ENCODE measurements around the gene TMEM218. TPM values are rescaled to one million over a fixed set of nuclear protein-coding genes. Genes with fewer than 3 reads are reported as not detected.

Gene TMEM218
- total RNA-seq, 1 experiment from 2014 or later = 14.5 TPM

- TF ChIP-seq CTCF (IDR thresholded peaks at IDR 0.05; ENCODE audit: unreplicated experiment) = no peak
- no peaks in the 10 kb centered on the region for H3K9me3 Mint-ChIP-seq (ENCODE audit: low read depth, unreplicated experiment)
- no peak for DNase-seq
- no peaks in the 10 kb centered on the region for H3K4me1 Mint-ChIP-seq (ENCODE audit: low read depth, unreplicated experiment)
- peaks cover 74% of the 10 kb centered on the region for H3K27me3 Mint-ChIP-seq (ENCODE audit: unreplicated experiment)
- no peak overlapping the region for H3K27ac Mint-ChIP-seq (ENCODE audit: unreplicated experiment)
- CTCF ChIA-PET = no interaction called here
- intact Hi-C loops (cut with micrococcal nuclease; ENCODE audit: unreplicated experiment) = no loop called here
- no TSS peak for BruUV-seq (replicated peaks)
- H3K36me3 Mint-ChIP-seq (ENCODE audit: insufficient read depth, unreplicated experiment) = no peaks in the 10 kb centered on the region
- H3K4me3 Mint-ChIP-seq (ENCODE audit: low read depth, unreplicated experiment) = no peak overlapping the region
Observed at GRCh38 chr11:125132071-125132470, 20.6 kb upstream of the TMEM218 start.

- DNase-seq = no peak
- no peak for TF ChIP-seq CTCF (IDR thresholded peaks at IDR 0.05; ENCODE audit: unreplicated experiment)
- H3K27ac Mint-ChIP-seq (ENCODE audit: unreplicated experiment) = no peak overlapping the region
- CTCF ChIA-PET = no interaction called here
- H3K9me3 Mint-ChIP-seq (ENCODE audit: low read depth, unreplicated experiment) = no peaks in the 10 kb centered on the region
- H3K4me3 Mint-ChIP-seq (ENCODE audit: low read depth, unreplicated experiment) = no peak overlapping the region
- H3K27me3 Mint-ChIP-seq (ENCODE audit: unreplicated experiment) = peaks cover 67% of the 10 kb centered on the region
- intact Hi-C loops (cut with micrococcal nuclease; ENCODE audit: unreplicated experiment) = no loop called here
- no peaks in the 10 kb centered on the region for H3K36me3 Mint-ChIP-seq (ENCODE audit: insufficient read depth, unreplicated experiment)
- H3K4me1 Mint-ChIP-seq (ENCODE audit: low read depth, unreplicated experiment) = no peaks in the 10 kb centered on the region
- BruUV-seq (replicated peaks) = no TSS peak
Observed at GRCh38 chr11:125129316-125129993, 18.0 kb upstream of the TMEM218 start.

GRCh38 chr11:125128450-125128849 is 17.0 kb upstream of the TMEM218 start:
- H3K9me3 Mint-ChIP-seq (ENCODE audit: low read depth, unreplicated experiment) = no peaks in the 10 kb centered on the region
- TF ChIP-seq CTCF (IDR thresholded peaks at IDR 0.05; ENCODE audit: unreplicated experiment) = no peak
- H3K4me1 Mint-ChIP-seq (ENCODE audit: low read depth, unreplicated experiment) = no peaks in the 10 kb centered on the region
- no peak for DNase-seq
- no peak overlapping the region for H3K27ac Mint-ChIP-seq (ENCODE audit: unreplicated experiment)
- H3K27me3 Mint-ChIP-seq (ENCODE audit: unreplicated experiment) = peaks cover 57% of the 10 kb centered on the region
- no TSS peak for BruUV-seq (replicated peaks)
- H3K36me3 Mint-ChIP-seq (ENCODE audit: insufficient read depth, unreplicated experiment) = no peaks in the 10 kb centered on the region
- intact Hi-C loops (cut with micrococcal nuclease; ENCODE audit: unreplicated experiment) = no loop called here
- CTCF ChIA-PET = no interaction called here
- no peak overlapping the region for H3K4me3 Mint-ChIP-seq (ENCODE audit: low read depth, unreplicated experiment)

- Mint-ChIP-seq H3K9me3 (ENCODE audit: low read depth, unreplicated experiment) (no peaks in the 10 kb centered on the region), H3K4me3 (ENCODE audit: low read depth, unreplicated experiment) (no peak overlapping the region), H3K27ac (ENCODE audit: unreplicated experiment) (no peak overlapping the region), H3K36me3 (ENCODE audit: insufficient read depth, unreplicated experiment) (no peaks in the 10 kb centered on the region), H3K27me3 (ENCODE audit: unreplicated experiment) (peaks cover 45% of the 10 kb centered on the region), H3K4me1 (ENCODE audit: low read depth, unreplicated experiment) (no peaks in the 10 kb centered on the region)
- intact Hi-C loops (cut with micrococcal nuclease; ENCODE audit: unreplicated experiment) = no loop called here
- DNase-seq = no peak
- CTCF ChIA-PET = interaction anchor here (0.7 to 0.8 kb wide), 2 partner anchors 204 to 226 kb away, joined by 5 to 8 read pairs; no protein-coding TSS in a partner anchor
- no peak for TF ChIP-seq CTCF (IDR thresholded peaks at IDR 0.05; ENCODE audit: unreplicated experiment)
- BruUV-seq (replicated peaks) = no TSS peak
Observed at GRCh38 chr11:125124618-125124992, 13.2 kb upstream of the TMEM218 start.
